ENCODE measurements around the gene SLC4A11. TPM values are rescaled to one million over a fixed set of nuclear protein-coding genes. Genes with fewer than 3 reads are reported as not detected.

SLC4A11 gene
- total and polyA plus RNA-seq, 10 of the 15 experiments (the other 5 are each of a cell fraction or from before 2014, with no cell fraction given): 0.07 to 2.3 (median 1.1) TPM

- TF ChIP-seq E4F1 (IDR thresholded peaks at IDR 0.05; ENCODE audit: borderline replicate concordance, partially characterized antibody): no peak
- TF ChIP-seq SMARCA5 (IDR thresholded peaks at IDR 0.05): no peak
- peak; percentile 13; the same call in 1 of the 2 replicates for TF ChIP-seq SIN3A (IDR thresholded peaks at IDR 0.05; ENCODE audit: low read depth, low read length)
- no peak for TF ChIP-seq USF1 (IDR thresholded peaks at IDR 0.05; ENCODE audit: borderline replicate concordance, extremely low read length, insufficient read depth, low read depth, low read length)
- TF ChIP-seq ZBED1 (IDR thresholded peaks at IDR 0.05; ENCODE audit: borderline replicate concordance): no peak
These were observed 34.7 kb downstream of the SLC4A11 start, which contains the start of gene DDRGK1 (continued) for GRCh38 chr20:3204124-3204794.

GRCh38 chr20:3203315-3204123, 35.5 kb downstream of the SLC4A11 start:
- Histone ChIP-seq H3K79me2 (ENCODE audit: control insufficient read depth, insufficient read depth, low read length) (peaks cover 22% of the 10 kb centered on the region), H2AFZ (ENCODE audit: control insufficient read depth, low read depth, low read length) (peak overlapping the region; percentile 99), H3K4me3 (peak overlapping the region; percentile 89), H3K27ac (ENCODE audit: control insufficient read depth, insufficient read depth) (peak overlapping the region; percentile 90), H3K9ac (ENCODE audit: control insufficient read depth, insufficient read depth, low read length) (peak overlapping the region; percentile 94), H3K36me3 (ENCODE audit: control insufficient read depth in 2 of 2, insufficient read depth in 2 of 2, low read length in 1 of 2) (peaks cover 8 to 9% of the 10 kb centered on the region in 2 experiments; a peak in 3 of 4 replicates), H3K4me1 (ENCODE audit: control insufficient read depth, insufficient read depth, low read length) (peaks cover 4% of the 10 kb centered on the region), H3K27me3 (replicated peaks in 1 of 2; ENCODE audit: control insufficient read depth in 2 of 2, insufficient read depth in 2 of 2, low read length in 1 of 2) (no peaks in the 10 kb centered on the region), H3K4me2 (ENCODE audit: control insufficient read depth, insufficient read depth) (peak overlapping the region; percentile 89), H4K20me1 (ENCODE audit: control insufficient read depth, insufficient read depth) (no peaks in the 10 kb centered on the region), H3K9me3 (replicated peaks; ENCODE audit: control insufficient read depth, insufficient read depth, low read length) (no peaks in the 10 kb centered on the region)
- ChIA-PET CTCF (interaction anchor here (0.7 to 1.6 kb wide), 5 partner anchors 15 to 279 kb away, joined by 3 to 7 read pairs (median 5); no protein-coding TSS in a partner anchor), SMC1A (ENCODE audit: uncharacterized antibody, unreplicated experiment) (interaction anchor here (0.6 to 1.1 kb wide), 2 partner anchors 14 to 16 kb away, joined by 4 to 5 read pairs; no protein-coding TSS in a partner anchor), POLR2A (interaction anchor here (1.4 kb wide), 1 partner anchor 46 kb away, joined by 7 read pairs; no protein-coding TSS in a partner anchor), RAD21 (ENCODE audit: unreplicated experiment) (no interaction called here)
- intact Hi-C loops (cut with micrococcal nuclease; ENCODE audit: unreplicated experiment) (loop anchor here (10.0 kb wide), 1 partner anchor 159 kb away; the partner anchor contains the start of genes GNRH2 and MRPS26), in situ Hi-C loops (cut with MboI) (no loop called here)
- WGBS (ENCODE audit: insufficient coverage, insufficient replicate concordance, low lambda C conversion rate, missing lambda C conversion rate): 4% methylated on average over 31 of the region's 31 CpGs
- BruUV-seq (replicated peaks): TSS peak; percentile 70
- DNase-seq (ENCODE audit: low read depth, low spot score): no peak
- no peak for FAIRE-seq
- peak; percentile 67 for ATAC-seq
- TF ChIP-seq TCF7 (IDR thresholded peaks at IDR 0.05; ENCODE audit: borderline replicate concordance) (no peak), SUPT20H (IDR thresholded peaks at IDR 0.05; ENCODE audit: borderline replicate concordance, control insufficient read depth, low read depth, low read length) (no peak), EP300 (IDR thresholded peaks at IDR 0.05; ENCODE audit: borderline replicate concordance in 1 of 2, control insufficient read depth in 1 of 2, low read depth in 2 of 2, low read length in 2 of 2) (no peak), CBFB (IDR thresholded peaks at IDR 0.05; ENCODE audit: low read depth) (peak; percentile 10; the same call in 1 of the 2 replicates), RUNX3 (IDR thresholded peaks at IDR 0.05; ENCODE audit: low read length) (peak; percentile 7), SMC3 (IDR thresholded peaks at IDR 0.05; ENCODE audit: borderline replicate concordance, low read length) (no peak), BCL3 (IDR thresholded peaks at IDR 0.05; ENCODE audit: borderline replicate concordance, insufficient read depth, low read depth, low read length, poor library complexity, severe bottlenecking) (no peak), POLR2A (IDR thresholded peaks at IDR 0.05; ENCODE audit: low read depth, low read length) (0 out of 2 replicates have a peak, but pooled peaks have one; percentile 54), IKZF2 (IDR thresholded peaks at IDR 0.05) (peak; percentile 40 to 41; a peak in 3 of 4 replicates), YY1 (IDR thresholded peaks at IDR 0.05; ENCODE audit: low read depth, low read length) (0 out of 2 replicates have a peak, but pooled peaks have one; percentile 20)

All from GM12878 (cell line).